GM12873 (cell line): ENCODE measurements around the gene UNCX.

Experiments
- CTCF ChIP-seq: IDR thresholded peaks from 2 replicates; pipeline ENCODE4 v1.5.1; 2012; ENCODE audit warnings: low read depth, mild to moderate bottlenecking, moderate library complexity, low read length, control low read depth; ENCODE audit not compliant: insufficient read depth; ENCODE audit errors: missing control alignments

The UNCX gene

DNA sequence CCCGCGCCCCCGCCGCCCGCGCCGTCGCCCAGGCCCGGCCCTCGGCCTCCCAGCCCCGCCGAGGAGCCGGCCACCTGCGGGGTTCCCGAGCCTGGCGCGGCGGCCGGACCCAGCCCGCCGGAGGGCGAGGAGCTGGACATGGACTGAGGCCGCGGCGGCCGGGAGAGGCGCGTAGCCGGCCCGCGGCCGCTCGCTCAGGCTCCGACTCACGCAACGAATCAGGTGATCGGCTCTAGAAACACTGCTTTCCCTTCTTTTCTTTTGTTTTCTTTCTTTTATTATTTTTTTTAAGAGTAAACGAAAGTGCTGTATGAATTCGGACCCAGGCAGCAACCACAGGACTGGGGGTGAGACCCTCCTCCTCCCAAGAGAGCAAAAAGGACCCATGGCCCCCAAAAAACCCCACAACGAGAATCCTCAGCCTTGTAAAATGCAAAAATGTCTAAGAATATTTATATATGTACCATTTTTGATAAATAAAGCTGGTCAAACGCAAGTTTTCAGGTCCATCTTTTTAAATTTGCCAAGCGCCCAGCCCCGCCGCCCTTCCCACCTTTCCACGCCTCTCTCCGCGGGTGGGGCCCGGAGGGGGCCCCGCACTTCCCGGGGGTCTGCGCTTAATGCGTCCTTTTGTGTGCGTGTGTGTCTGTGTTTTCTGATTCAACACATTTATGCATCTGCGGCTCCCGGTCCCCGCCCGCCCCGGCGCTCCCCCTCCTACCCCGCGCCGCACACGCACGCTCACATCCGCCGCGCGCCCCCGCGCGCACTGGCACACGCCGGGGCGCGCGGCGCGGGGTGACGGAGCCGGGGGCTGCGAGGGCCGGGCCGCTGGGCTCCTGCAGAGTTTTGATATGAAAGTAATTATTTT, 4.4 kb downstream of the UNCX start:
- no peak for TF ChIP-seq CTCF

DNA sequence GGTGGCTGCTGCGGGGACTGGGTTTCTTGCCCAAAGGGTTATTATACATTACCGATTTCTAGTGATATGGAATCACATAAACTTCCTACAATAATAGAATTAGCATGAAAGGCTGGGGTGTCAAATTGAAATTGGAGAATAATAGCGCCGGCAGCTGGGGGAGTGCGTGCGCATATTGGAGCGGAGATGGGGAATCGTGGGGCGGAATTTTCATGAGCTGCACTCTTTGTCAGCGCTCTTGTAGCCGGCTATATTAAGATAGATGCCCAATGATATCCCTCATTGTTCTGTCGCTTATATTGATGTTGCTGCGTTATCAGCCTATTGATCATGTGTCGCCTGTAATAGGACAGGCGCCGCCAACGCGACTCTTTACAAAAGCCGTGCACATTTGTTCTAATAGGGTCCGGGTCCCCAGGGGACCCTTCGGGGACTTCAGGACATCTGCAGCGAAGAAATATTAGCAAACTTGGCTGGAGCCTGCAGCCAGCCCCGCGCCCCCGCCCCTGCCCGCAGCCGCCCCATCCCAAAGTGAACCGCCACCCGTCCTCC, 5.1 kb downstream of the UNCX start:
- no peak for TF ChIP-seq CTCF

- no peak for TF ChIP-seq CTCF
Measured at GRCh38 chr7:1238450-1238882, 5.8 kb downstream of the UNCX start.

- no peak for TF ChIP-seq CTCF
Measured at GRCh38 chr7:1238931-1239802, 6.5 kb downstream of the UNCX start.

GRCh38 chr7:1239803-1240516, 7.3 kb downstream of the UNCX start:
- no peak for TF ChIP-seq CTCF

GRCh38 chr7:1240517-1241257, 8.0 kb downstream of the UNCX start:
- no peak for TF ChIP-seq CTCF
